GM19193 (cell line): ENCODE measurements around the gene CENPS.

ENCODE experiments used
- POLR2A ChIP-seq: IDR thresholded peaks from 4 replicates; pipeline ENCODE4 v1.6.1; 2011; ENCODE audit not compliant: insufficient read depth, insufficient read length; ENCODE audit errors: extremely low read depth

Gene CENPS

DNA sequence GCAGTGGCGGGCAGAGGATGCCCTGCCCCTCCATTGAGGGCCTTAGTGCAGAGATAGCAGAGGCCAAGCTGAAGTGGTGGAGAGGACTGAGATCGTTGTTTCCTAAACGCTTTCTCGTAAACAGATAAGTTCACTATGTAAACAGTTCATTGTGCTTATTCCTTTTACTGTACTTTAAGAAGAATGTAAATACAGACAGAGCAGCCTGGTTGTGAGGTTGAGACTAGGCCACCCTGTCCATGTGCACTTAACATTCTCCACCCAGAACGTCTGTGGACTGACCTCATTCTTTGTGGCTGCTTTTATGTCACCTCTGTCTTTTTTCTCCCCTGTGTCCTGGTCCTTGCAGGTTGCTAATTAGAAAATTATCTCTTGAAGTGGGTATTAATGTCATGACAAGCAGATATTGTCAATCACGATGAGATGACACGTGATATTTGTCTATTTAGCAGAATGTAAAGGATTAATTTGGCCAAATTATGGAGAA lies 8.5 kb downstream of the CENPS start:
- TF ChIP-seq POLR2A, result no peak

DNA sequence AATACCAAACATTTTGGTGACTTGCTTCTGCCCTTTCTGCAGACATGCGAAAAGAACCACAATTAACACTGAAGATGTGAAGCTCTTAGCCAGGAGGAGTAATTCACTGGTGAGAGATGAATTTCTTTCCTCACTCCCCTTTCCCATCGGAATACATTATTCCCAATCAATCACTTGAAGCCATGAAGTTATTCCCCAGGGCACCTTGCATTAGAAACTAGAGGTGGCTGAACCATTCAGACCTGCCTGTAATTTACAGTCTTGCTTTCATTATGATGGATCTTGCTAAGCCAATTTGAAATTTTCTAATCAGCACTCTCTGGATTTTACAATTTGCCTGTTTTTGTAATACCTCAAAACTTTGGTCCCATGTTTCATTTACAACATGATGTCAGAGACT lies 10.1 kb downstream of the CENPS start:
- TF ChIP-seq POLR2A, result no peak

DNA sequence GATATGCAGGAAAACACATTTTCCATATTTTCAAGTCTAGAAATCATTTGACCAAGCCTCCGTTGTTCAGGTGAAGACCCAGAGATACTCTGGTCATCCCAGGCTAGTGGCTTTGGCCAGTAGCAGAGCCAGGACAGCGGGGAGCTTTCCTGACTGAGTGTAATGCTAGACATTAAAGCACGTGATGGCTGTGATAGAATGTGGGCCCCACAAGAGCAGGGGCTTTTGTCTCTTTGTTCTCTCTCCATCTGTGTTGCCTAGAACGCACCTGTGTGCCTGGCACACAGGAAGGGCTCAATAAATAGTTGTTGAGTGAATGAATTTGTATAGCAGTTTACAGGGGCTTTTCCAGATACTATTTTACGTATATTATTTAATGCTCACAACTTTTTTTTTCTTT lies 10.6 kb downstream of the CENPS start:
- no peak for TF ChIP-seq POLR2A

DNA sequence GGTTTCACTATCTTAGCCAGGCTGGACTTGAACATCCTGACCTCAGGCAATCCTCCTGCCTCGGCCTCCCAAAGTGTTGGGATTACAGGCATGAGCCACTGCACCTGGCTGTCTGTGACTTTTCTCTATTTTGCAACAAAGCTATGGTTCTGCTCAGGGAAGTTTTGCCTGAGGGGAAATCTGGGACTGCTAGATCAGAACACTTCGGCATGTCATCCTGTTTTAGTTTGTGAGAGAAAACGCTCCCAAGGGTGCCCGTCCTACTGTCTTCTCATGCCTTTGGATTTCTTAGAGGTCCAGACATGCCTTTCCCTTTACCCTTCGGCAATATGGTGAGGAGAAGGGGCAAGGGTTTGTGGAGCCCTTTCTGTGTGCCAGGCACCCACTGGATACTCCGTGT lies 14.0 kb downstream of the CENPS start:
- no peak for TF ChIP-seq POLR2A

DNA sequence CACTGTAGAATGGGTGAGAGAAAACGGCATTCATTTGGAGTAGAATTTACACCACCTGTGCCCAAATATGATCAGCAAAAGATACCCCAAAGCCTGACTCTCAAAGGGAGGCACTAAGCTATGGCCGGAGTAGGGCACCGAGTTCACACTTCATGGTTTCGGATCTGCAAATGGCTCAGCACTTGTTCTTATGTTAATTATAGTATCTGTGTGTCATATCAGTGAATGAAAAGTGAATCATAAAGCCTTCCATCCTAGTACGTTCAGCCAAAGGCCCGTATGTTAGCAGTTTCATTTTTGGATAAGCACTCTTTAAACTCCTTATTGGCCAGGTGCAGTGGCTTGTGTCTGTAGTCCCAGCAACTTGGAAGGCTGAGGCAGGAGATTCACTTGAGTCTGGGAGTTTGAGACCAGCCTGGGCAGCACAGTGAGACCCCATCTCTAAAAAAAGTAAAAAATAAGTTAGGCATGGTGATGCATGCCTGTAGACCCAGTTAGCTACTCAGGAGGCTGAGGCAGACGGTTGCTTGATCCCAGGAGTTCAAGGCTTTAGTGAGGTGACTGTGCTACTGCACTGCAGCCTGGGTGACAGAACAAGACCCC lies 14.7 kb downstream of the CENPS start:
- TF ChIP-seq POLR2A, result no peak

DNA sequence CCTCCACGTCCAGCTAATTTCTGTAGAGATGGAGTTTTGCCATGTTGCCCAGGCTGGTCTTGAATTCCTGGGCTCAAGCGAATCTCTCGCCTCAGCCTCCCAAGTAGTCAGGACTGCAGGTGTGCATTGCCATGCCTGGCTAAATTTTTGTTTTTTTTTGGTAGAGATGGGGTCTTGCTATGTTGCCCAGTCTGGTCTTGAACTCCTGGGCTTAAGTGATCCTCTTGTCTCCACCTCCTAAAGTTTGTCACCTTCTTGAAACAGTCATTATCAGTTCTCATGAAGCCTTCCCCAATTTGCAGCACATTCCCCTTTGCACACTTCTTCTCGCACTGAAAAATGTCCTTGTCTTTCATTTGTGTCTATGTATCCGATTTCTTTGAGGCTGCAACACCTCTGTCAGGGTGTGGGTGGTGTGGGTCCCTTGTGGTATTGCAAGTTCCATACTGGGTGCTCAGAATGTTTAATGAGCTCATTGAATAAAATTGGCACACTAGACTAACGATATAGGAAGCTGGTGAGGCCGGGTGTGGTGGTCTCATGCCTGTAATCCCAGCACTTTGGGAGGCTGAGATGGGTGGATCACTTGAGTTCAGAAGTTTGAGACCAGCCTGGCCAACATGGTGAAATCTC lies 16.7 kb downstream of the CENPS start:
- no peak for TF ChIP-seq POLR2A

DNA sequence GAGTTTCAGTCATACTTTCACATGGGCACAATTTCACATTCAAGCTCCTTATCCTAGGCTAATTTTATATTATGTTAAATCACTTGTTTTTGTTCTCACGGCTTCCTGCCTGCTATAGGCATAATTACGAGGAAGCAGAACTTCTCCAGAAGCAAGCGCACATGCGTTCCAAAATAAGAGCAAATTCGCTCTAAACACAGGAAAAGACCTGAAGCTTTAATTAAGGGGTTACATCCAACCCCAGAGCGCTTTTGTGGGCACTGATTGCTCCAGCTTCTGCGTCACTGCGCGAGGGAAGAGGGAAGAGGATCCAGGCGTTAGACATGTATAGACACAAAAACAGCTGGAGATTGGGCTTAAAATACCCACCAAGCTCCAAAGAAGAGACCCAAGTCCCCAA lies 19.5 kb downstream of the CENPS start, which contains the start of gene CORT:
Gene CORT, plus strand, starts transcription at position 281 of the 400 bp plus-strand sequence. CDS start 193 bp downstream, outside the sequence.
- no peak for TF ChIP-seq POLR2A

DNA sequence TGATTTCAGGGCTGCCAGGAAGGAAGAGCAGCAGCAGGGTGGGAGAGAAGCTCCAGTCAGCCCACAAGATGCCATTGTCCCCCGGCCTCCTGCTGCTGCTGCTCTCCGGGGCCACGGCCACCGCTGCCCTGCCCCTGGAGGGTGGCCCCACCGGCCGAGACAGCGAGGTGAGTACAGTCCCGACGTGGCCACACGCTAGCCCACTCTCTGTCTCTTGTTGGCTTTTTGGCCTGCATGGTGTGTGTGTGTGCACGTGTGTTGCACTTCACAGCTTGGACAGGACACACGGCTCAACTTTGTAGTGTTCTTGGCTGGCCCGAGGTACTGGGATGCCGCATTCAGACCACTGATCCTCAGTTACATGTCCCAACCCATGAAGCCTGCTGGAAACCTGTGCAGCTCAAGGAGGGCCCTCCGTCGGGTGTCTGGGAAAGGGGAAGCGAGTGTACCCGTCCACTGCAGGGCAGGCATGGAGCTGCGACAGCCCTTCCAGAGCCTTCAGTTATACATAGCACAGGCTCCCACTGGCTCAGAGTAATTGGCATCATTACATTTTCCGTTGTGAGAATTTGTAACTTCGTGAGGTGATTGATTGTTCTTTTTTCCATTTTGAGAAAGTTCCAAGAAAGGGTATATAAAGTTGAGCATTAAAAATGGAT lies 20.1 kb downstream of the CENPS start:
- TF ChIP-seq POLR2A, result no peak

DNA sequence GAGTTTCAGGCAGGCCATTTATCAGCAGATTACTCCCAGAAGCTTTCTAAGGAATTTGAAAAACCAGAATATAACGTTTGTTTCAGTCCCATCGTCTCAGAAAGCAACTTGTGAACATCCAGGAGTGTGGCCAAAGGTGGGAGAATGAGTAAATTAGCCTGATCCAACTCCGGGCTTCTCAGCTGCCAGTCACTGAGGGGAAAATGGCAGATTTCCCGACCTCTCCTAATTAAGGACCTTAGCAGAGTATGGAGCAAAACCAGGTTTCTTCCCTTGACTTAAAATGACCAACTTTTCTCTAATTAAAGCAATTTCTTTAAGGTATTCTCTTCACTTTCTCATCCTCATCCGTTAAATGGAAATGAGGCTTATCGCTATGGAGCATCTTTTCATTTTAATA lies 20.6 kb downstream of the CENPS start:
- no peak for TF ChIP-seq POLR2A

DNA sequence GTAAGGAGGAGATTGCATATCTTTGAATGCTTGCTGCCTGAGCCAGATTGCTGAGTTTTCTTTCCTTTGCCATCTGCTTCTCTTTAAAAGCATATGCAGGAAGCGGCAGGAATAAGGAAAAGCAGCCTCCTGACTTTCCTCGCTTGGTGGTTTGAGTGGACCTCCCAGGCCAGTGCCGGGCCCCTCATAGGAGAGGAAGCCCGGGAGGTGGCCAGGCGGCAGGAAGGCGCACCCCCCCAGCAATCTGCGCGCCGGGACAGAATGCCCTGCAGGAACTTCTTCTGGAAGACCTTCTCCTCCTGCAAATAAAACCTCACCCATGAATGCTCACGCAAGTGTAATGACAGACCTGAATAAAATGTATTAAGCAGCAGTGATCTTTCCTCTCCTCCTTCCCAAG lies 21.1 kb downstream of the CENPS start:
- TF ChIP-seq POLR2A, result no peak

DNA sequence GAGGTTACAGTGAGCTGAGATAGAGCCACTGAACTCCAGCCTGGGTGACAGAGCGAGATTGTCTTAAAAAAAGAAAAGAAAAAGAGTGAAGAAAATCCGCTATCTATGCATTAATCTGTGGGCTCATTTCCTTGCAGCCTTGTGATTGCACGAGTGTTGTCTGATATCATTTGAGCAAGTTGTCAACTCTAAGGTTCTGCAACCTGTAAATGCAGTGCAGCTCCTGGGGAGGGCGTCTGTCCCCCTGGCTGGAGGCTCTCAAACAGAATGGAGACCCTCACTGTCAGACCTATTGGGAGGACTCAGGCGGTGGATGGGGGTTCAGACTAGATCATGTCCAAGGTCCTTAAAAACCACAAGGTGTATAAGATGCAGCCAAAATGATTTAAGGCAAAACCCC lies 25.8 kb downstream of the CENPS start:
- TF ChIP-seq POLR2A, result no peak

DNA sequence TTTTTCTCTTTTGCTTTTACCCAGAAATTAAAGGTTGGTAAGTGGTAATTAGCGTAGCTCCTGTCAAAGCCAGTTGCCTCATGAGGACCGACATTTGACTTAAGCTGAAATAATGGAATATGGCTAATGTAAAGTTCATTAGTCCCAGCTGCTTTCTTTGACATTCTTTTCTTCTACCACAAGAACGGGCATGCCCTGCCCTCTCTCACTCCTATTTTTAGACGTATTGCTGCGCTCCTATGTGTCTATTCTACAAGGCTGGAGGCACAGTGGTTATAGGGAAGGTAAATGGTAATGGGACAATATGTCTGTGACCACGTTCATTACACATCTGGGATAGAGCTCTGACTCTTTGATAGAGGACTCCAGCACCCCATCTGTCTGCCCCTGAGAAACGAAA lies 26.4 kb downstream of the CENPS start:
- TF ChIP-seq POLR2A, result no peak

DNA sequence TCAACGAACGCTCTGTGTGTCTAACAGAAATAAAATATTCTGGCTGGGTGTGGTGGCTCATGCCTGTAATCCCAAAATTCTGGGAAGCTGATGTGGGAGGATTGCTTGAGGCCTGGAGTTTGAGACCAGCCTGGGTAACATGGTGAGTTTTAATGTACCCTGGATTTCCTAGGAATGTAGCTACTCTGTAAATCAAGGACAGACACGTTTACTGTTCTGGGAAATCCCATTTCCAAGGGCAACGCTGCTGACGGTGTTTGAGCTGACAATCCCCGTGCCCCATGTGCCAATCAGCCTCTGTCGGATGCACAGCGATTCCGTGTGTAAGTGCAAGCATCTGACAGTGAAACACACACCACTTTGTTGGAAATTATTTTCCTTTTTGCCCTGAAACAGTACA lies 27.6 kb downstream of the CENPS start:
- no peak for TF ChIP-seq POLR2A

DNA sequence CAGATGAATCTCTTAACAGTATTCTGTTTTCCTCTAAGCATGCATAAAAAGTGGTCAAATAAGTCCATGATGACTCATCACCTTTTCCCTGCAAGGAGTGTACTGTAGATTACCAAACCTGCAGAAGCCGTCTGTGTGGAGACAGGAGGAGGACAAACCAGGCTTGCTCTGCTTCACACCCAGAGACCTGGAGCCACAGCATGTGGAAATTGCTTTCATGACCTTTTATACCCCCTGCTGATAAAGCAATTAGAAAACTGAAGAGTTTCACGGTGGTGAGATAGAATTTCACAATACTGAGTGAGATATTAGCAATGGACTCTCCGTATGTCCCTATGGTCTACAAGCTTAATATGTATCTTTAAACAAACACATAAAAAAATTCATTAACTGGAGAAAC lies 29.0 kb downstream of the CENPS start:
- no peak for TF ChIP-seq POLR2A

DNA sequence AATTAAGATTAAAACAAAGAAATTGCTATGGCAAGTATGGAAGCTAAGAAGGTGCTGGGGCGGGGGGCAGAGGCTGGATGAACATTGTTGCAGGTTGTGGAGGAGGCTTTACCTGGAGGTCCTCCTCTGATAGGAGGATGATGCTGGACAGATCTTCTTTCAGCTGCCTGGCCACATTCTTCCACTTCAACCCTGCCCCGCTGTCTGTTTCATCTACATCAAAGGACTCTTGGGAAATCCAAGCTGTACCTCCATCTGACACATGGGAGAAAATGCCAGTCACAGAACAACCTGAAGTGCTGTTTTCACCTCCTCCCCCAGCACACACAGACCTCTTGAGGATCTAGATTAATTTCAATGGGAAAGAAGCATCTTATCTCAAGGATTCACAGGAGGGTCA lies 36.8 kb downstream of the CENPS start:
- no peak for TF ChIP-seq POLR2A

DNA sequence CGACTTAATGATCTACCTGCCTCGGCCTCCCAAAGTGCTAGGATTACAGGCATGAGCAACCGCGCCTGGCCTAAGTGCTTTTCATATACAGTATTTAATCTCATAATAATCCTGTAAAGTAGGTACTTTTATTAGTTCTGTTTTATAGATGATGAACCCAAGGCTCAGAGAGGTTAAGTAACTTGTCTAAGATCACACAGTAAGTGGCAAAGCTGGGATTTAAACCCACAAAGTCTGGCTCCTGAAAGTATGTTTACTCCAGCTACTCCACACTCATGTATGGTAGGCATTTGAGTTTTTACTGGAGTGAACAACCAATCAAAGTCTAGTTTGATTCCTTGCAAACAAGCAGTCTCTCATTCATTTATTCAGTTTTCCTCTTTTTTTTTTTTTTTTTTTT lies 39.8 kb downstream of the CENPS start:
- TF ChIP-seq POLR2A, result no peak
